RWPE2 (cell line): ENCODE data around the gene TJAP1.

Source experiments
- ATAC-seq: fragments of 200-7000 bp; cut with Tn5 transposase; 3 replicates; pipeline ENCODE4 v1.9.1; 2021; ENCODE audit warnings: low read depth
- DNase-seq: peaks from one replicate; pipeline ENCODE4 v3.0.0-alpha.2; 2020; ENCODE audit warnings: low spot score
- H3K27ac ChIP-seq: fragments of 450-650 bp; 2 replicates; pipeline ENCODE4 v1.5.1; 2017; ENCODE audit warnings: mild to moderate bottlenecking; ENCODE audit not compliant: poor library complexity, severe bottlenecking
- H3K27me3 ChIP-seq: fragments of 250-450 bp; sonication (Bioruptor Pico); 2 replicates; pipeline ENCODE4 v1.5.1; 2021; ENCODE audit warnings: mild to moderate bottlenecking, moderate library complexity; ENCODE audit not compliant: insufficient read depth, poor library complexity, severe bottlenecking
- H3K36me3 ChIP-seq: fragments of 250-450 bp; sonication (Bioruptor Pico); 2 replicates; pipeline ENCODE4 v1.5.1; 2020; ENCODE audit warnings: low read depth, mild to moderate bottlenecking, moderate library complexity
- H3K4me1 ChIP-seq: fragments of 250-450 bp; sonication (Bioruptor Pico); 2 replicates; pipeline ENCODE4 v1.5.1; 2021; ENCODE audit warnings: mild to moderate bottlenecking, moderate library complexity; ENCODE audit not compliant: insufficient read depth, poor library complexity, severe bottlenecking
- H3K4me3 ChIP-seq: fragments of 250-450 bp; sonication (Bioruptor Pico); 2 replicates; pipeline ENCODE4 v1.5.1; 2021; ENCODE audit warnings: mild to moderate bottlenecking, moderate library complexity; ENCODE audit not compliant: severe bottlenecking
- H3K9me3 ChIP-seq: fragments of 250-450 bp; sonication (Bioruptor Pico); 2 replicates; pipeline ENCODE4 v1.5.1; 2021; ENCODE audit warnings: mild to moderate bottlenecking, moderate library complexity; ENCODE audit not compliant: severe bottlenecking
- TF ChIP-seq, protein P1 (sequence below): fragments of 450-650 bp; IDR thresholded peaks from one replicate; pipeline ENCODE4 v1.5.1; 2017; ENCODE audit warnings: mild to moderate bottlenecking, moderate library complexity; ENCODE audit not compliant: poor library complexity, severe bottlenecking

Gene TJAP1

DNA sequence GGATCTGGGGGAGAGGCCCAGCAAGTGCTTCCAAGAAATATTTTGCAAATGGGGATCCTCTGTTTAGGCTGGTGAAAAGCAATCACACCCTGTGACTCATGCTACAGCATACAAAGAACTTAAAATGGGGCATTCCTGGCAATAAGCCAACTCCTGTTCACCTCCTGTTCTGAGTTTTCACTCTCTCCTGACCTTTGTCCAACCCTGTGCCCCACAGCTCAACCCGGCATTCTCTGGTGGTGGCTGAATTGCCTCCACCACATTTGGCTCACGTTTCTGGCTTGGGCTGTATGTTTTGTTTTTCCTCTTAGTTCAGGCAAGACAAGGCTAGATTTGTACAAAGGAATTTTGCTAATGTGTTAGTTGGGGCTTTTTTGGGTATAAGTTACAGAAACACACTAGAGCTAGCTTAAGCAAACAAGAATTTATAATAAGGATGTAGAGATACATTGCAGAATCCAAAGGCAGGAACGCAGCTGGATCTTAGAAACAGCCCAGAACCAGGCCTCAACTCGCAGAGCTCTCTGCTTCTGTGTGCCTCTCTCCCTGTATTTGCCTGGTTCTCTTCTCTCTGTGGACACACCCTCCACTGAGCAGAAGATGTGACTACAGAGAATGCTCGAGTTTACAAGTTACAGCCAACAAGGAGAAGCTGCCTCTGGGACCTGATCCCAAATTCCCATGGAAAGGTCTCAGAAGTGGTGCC, 40.6 kb upstream of the TJAP1 start:
- H3K36me3 ChIP-seq, result peaks cover 22% of the 10 kb centered on the region
- peaks cover 19% of the 10 kb centered on the region for H3K4me1 ChIP-seq
- no peaks in the 10 kb centered on the region for H3K27me3 ChIP-seq
- ATAC-seq (peak; percentile 84), DNase-seq (peak; percentile 83)
- peak overlapping the region; percentile 35 for H3K27ac ChIP-seq
- no peaks in the 10 kb centered on the region for H3K9me3 ChIP-seq
- TF ChIP-seq, protein P1, sequence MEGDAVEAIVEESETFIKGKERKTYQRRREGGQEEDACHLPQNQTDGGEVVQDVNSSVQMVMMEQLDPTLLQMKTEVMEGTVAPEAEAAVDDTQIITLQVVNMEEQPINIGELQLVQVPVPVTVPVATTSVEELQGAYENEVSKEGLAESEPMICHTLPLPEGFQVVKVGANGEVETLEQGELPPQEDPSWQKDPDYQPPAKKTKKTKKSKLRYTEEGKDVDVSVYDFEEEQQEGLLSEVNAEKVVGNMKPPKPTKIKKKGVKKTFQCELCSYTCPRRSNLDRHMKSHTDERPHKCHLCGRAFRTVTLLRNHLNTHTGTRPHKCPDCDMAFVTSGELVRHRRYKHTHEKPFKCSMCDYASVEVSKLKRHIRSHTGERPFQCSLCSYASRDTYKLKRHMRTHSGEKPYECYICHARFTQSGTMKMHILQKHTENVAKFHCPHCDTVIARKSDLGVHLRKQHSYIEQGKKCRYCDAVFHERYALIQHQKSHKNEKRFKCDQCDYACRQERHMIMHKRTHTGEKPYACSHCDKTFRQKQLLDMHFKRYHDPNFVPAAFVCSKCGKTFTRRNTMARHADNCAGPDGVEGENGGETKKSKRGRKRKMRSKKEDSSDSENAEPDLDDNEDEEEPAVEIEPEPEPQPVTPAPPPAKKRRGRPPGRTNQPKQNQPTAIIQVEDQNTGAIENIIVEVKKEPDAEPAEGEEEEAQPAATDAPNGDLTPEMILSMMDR, result no peak
- no peak overlapping the region for H3K4me3 ChIP-seq

DNA sequence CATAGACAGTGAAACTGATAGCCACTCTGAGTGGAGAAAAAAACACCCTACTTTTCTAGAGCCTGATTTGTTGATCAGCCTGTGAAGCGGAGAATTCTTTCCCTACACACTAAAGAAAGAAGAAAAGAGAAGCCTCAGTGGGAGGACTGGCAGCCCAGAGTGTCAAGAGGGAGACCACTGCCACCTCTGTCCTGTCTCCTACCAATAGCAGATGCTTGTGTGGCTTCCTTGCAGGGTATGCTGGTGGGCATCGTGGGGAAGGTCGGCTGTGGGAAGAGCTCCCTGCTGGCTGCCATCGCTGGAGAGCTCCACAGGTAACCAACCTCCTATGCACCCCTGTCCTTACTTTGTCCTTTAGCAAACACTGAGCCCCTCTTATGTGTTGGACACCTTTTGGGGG, 39.7 kb upstream of the TJAP1 start:
- TF ChIP-seq, protein P1, result no peak
- Histone ChIP-seq H3K4me3 (no peak overlapping the region), H3K27me3 (no peaks in the 10 kb centered on the region), H3K4me1 (peaks cover 19% of the 10 kb centered on the region), H3K9me3 (no peaks in the 10 kb centered on the region), H3K36me3 (peaks cover 27% of the 10 kb centered on the region), H3K27ac (peak overlapping the region; percentile 35)
- ATAC-seq (no peak), DNase-seq (no peak)

DNA sequence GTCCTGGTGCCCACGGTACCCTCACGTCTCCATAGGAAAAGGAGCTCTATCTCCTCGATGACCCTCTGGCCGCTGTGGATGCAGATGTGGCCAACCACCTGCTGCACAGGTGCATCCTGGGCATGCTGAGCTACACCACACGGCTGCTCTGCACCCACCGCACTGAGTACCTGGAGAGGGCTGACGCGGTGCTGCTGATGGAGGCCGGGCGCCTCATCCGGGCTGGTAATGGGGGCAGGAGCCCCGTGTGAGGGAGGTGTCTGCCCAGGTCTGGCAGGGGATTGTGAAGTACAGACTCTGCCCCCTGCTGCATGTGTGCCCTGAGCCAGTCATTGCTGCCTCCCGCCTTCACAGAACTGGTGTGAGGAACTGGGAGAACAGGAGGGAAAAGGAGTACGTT, 34.4 kb upstream of the TJAP1 start:
- no peak for DNase-seq
- no peak for ATAC-seq
- H3K4me3 ChIP-seq, result no peak overlapping the region
- no peak overlapping the region for H3K27ac ChIP-seq
- no peaks in the 10 kb centered on the region for H3K27me3 ChIP-seq
- H3K36me3 ChIP-seq, result peaks cover 40% of the 10 kb centered on the region
- TF ChIP-seq, protein P1, result no peak
- no peaks in the 10 kb centered on the region for H3K9me3 ChIP-seq
- H3K4me1 ChIP-seq, result no peaks in the 10 kb centered on the region

DNA sequence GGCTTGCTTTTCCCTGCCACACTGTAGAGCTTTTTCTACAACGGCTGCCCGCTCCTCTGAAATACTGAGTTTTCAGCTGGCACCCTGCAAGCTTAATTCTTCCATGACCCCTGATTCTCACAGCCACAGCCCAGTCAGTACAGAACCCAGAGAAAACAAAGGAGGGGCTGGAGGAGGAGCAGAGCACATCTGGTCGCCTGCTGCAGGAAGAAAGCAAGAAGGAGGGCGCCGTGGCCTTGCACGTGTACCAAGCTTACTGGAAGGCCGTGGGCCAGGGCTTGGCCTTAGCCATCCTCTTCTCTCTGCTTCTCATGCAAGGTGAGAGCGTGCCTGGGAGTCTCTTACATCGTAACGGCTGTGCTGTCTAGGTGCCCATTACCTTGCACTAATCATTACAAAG, 33.3 kb upstream of the TJAP1 start:
- Histone ChIP-seq H3K4me3 (no peak overlapping the region), H3K27ac (no peak overlapping the region), H3K9me3 (no peaks in the 10 kb centered on the region), H3K36me3 (peaks cover 40% of the 10 kb centered on the region), H3K4me1 (no peaks in the 10 kb centered on the region), H3K27me3 (no peaks in the 10 kb centered on the region)
- TF ChIP-seq, protein P1, result no peak
- no peak for DNase-seq
- no peak for ATAC-seq

DNA sequence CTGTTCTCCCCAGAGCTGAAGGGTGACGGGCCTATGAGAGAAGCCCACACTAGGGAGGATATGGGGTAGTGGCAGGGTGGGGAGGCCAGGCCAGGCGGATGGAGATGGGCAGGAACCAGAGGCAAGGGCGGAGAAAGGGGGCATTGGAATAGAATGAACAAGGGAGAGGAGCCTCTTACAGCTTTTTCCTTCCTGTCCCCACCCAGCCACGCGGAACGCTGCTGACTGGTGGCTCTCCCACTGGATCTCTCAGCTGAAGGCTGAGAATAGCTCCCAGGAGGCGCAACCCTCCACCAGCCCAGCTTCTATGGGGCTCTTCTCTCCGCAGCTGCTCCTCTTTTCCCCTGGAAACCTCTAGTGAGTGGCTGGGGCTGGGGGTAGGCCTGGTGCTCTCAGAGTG, 32.8 kb upstream of the TJAP1 start:
- no peak overlapping the region for H3K4me3 ChIP-seq
- peaks cover 38% of the 10 kb centered on the region for H3K36me3 ChIP-seq
- ATAC-seq (no peak), DNase-seq (no peak)
- no peaks in the 10 kb centered on the region for H3K4me1 ChIP-seq
- H3K27ac ChIP-seq, result no peak overlapping the region
- TF ChIP-seq, protein P1, result no peak
- H3K27me3 ChIP-seq, result no peaks in the 10 kb centered on the region
- H3K9me3 ChIP-seq, result no peaks in the 10 kb centered on the region
